Suprapubic skin (tissue), 4 donors: Measurements from ENCODE around the gene SLC22A23. TPM values are rescaled to one million over a fixed set of nuclear protein-coding genes. Genes with fewer than 3 reads are reported as not detected.
A peak's percentile ranks its signal among the peaks of the same experiment; 100 is the strongest.
"Not testable (repeated sequence)": the region's sequence is repeated elsewhere in the genome, so short reads cannot be mapped to it uniquely, and the experiment has no call there.

ENCODE experiments used
- DNase-seq, 2 donors: peaks; one replicate each; pipeline ENCODE4 v3.0.0-alpha.2; 2019; ENCODE audit warnings: low spot score in 2 of 2
- H3K27ac ChIP-seq: fragments of 200-600 bp; sonication (generic); one replicate; pipeline ENCODE4 v1.5.1; 2019
- H3K27me3 ChIP-seq: fragments of 200-600 bp; sonication (generic); one replicate; pipeline ENCODE4 v1.5.1; 2019
- H3K36me3 ChIP-seq: fragments of 200-600 bp; sonication (generic); one replicate; pipeline ENCODE4 v1.5.1; 2019
- H3K4me1 ChIP-seq: fragments of 200-600 bp; sonication (generic); one replicate; pipeline ENCODE4 v1.5.1; 2019
- H3K4me3 ChIP-seq: fragments of 200-600 bp; sonication (generic); one replicate; pipeline ENCODE4 v1.5.1; 2019; ENCODE audit warnings: mild to moderate bottlenecking
- H3K9me3 ChIP-seq: fragments of 200-600 bp; sonication (generic); one replicate; pipeline ENCODE4 v1.5.1; 2019
- EP300 ChIP-seq: sonication (generic); formaldehyde crosslinking; IDR thresholded peaks from one replicate; pipeline ENCODE4 v1.6.1; 2017; ENCODE audit warnings: antibody characterized with exemption
- POLR2A ChIP-seq, 2 donors: fragments of 450-650 bp; IDR thresholded peaks; one replicate each; pipeline ENCODE4 v1.6.1; 2017; ENCODE audit warnings: antibody characterized with exemption in 2 of 2, mild to moderate bottlenecking in 2 of 2, moderate library complexity in 2 of 2
- POLR2AphosphoS5 ChIP-seq, 3 donors: sonication (generic); formaldehyde crosslinking; IDR thresholded peaks; one replicate each; pipeline ENCODE4 v1.6.1; 2017; ENCODE audit warnings: antibody characterized with exemption in 3 of 3
- WGBS: methylation state at CpG from one replicate; pipeline ENCODE4 v1.1.5; 2018; 5-methylcytosine and 5-hydroxymethylcytosine counted together
- total RNA-seq, 4 donors: library from RNA; depleted of rRNA; stranded (reverse); fragments of >200 nt; gene quantifications; one replicate each; pipeline ENCODE4 v1.1.0, GENCODE V29; 2016
- TF ChIP-seq, protein P1 (sequence below), 2 donors: fragments of 200-600 bp in 1 of 2; fragments of 450-650 bp in 1 of 2; sonication (generic) in 1 of 2; IDR thresholded peaks; one replicate each; pipeline ENCODE4 v1.5.1; 2016 to 2019; ENCODE audit warnings: antibody characterized with exemption in 2 of 2, mild to moderate bottlenecking in 1 of 2, moderate library complexity in 1 of 2

The SLC22A23 gene
- total RNA-seq, 4 donors from 2014 or later = 38.2 to 59.8 (median 48.1) TPM

GRCh38 chr6:3386374-3386857, 70.4 kb downstream of the SLC22A23 start:
- Histone ChIP-seq H3K27me3 (no peaks in the 10 kb centered on the region), H3K27ac (peak overlapping the region; percentile 81), H3K4me3 (no peak overlapping the region), H3K4me1 (peaks cover 78% of the 10 kb centered on the region), H3K9me3 (no peaks in the 10 kb centered on the region), H3K36me3 (no peaks in the 10 kb centered on the region)
- DNase-seq = peak in 1 of 2 donors; percentile 74
- TF ChIP-seq EP300 = no peak
- 61% methylated on average over 10 of the region's 11 CpGs for WGBS

- peak in 1 of 2 donors; percentile 80 for DNase-seq
- Histone ChIP-seq H3K27me3 (no peaks in the 10 kb centered on the region), H3K27ac (peak overlapping the region; percentile 81), H3K36me3 (no peaks in the 10 kb centered on the region), H3K4me3 (no peak overlapping the region), H3K4me1 (peaks cover 76% of the 10 kb centered on the region), H3K9me3 (no peaks in the 10 kb centered on the region)
- 35% methylated on average over 6 of the region's 6 CpGs for WGBS
- TF ChIP-seq EP300 (no peak), POLR2A (IDR thresholded peaks at IDR 0.05) (peak in 1 of 2 donors; percentile 16), POLR2AphosphoS5 (IDR thresholded peaks at IDR 0.05) (peak in 1 of 3 donors; percentile 50)
- TF ChIP-seq, protein P1, sequence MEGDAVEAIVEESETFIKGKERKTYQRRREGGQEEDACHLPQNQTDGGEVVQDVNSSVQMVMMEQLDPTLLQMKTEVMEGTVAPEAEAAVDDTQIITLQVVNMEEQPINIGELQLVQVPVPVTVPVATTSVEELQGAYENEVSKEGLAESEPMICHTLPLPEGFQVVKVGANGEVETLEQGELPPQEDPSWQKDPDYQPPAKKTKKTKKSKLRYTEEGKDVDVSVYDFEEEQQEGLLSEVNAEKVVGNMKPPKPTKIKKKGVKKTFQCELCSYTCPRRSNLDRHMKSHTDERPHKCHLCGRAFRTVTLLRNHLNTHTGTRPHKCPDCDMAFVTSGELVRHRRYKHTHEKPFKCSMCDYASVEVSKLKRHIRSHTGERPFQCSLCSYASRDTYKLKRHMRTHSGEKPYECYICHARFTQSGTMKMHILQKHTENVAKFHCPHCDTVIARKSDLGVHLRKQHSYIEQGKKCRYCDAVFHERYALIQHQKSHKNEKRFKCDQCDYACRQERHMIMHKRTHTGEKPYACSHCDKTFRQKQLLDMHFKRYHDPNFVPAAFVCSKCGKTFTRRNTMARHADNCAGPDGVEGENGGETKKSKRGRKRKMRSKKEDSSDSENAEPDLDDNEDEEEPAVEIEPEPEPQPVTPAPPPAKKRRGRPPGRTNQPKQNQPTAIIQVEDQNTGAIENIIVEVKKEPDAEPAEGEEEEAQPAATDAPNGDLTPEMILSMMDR (IDR thresholded peaks at IDR 0.05) = no peak
Observed at GRCh38 chr6:3385660-3386151, 71.1 kb downstream of the SLC22A23 start.

- H3K27me3 ChIP-seq, H3K36me3 ChIP-seq, H3K4me3 ChIP-seq, H3K9me3 ChIP-seq: not testable (repeated sequence)
- H3K4me1 ChIP-seq = peaks cover 71% of the 10 kb centered on the region
- H3K27ac ChIP-seq = peak overlapping the region; percentile 43
- peak in 1 of 2 donors; percentile 75 for DNase-seq
- WGBS = 83% methylated on average over 4 of the region's 4 CpGs
Observed at GRCh38 chr6:3385181-3385580, 71.7 kb downstream of the SLC22A23 start.

DNA sequence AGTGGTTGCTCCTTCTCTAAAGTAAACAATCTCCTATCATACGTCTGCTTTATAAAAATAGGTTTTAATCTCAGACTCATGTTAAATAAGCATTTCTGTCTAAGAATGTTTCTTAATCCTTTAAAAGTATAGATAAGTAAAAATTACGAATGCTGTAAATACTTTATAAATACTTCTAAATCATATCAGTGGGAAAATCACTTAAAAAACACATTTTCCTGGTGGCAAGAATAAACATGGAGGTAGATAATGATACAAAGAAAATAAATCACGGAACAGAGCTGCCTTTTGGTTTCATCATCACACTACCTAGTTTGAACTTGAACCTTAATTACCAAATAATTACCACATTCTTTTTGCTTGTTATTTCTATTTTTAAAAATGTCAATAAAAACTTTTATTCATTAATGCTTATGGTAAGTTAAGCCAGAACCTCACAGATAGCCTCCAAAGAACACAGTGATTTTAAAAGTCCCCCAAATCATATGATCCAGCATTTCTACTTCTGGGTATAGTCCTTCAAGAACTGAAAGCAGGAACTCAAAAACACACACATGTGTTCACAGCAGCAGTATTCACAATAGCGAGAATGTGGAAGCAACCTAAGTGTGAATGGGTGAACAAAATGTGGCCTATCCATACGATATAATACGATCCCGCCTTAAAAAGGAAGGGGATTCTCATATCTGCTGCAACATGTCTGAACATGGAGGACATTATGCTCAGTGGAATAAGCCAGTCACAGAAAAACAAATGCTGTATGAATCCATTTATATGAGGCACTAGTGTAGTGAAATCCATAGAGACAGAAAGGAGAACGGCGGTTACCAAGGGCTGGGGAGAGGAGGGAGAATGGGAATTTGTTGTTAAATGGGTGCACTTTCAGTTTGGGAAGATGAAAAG, 72.4 kb downstream of the SLC22A23 start:
- Histone ChIP-seq H3K36me3 (no peaks in the 10 kb centered on the region), H3K27ac (peak overlapping the region; percentile 43), H3K27me3 (no peaks in the 10 kb centered on the region), H3K4me3 (no peak overlapping the region), H3K4me1 (peaks cover 64% of the 10 kb centered on the region), H3K9me3 (no peaks in the 10 kb centered on the region)
- TF ChIP-seq EP300 = no peak
- no peak for TF ChIP-seq POLR2AphosphoS5 (IDR thresholded peaks at IDR 0.05)
- TF ChIP-seq POLR2A (IDR thresholded peaks at IDR 0.05) = no peak
- TF ChIP-seq, protein P1 (IDR thresholded peaks at IDR 0.05) = no peak
- no peak for DNase-seq
- WGBS = 68% methylated on average over 9 of the region's 9 CpGs

- no peak for DNase-seq
- WGBS = 47% methylated on average over 8 of the region's 8 CpGs
- no peaks in the 10 kb centered on the region for H3K27me3 ChIP-seq
- H3K4me1 ChIP-seq = peaks cover 56% of the 10 kb centered on the region
- H3K4me3 ChIP-seq = no peak overlapping the region
- no peaks in the 10 kb centered on the region for H3K36me3 ChIP-seq
- TF ChIP-seq POLR2AphosphoS5 (IDR thresholded peaks at IDR 0.05) = no peak
- no peak for TF ChIP-seq POLR2A (IDR thresholded peaks at IDR 0.05)
- TF ChIP-seq, protein P1 (IDR thresholded peaks at IDR 0.05) = no peak
- no peak for TF ChIP-seq EP300
- H3K27ac ChIP-seq = no peak overlapping the region
- no peaks in the 10 kb centered on the region for H3K9me3 ChIP-seq
Observed at GRCh38 chr6:3383525-3383924, 73.3 kb downstream of the SLC22A23 start.
